PC-9 (cell line): Measurements from ENCODE around the gene LIMCH1. TPM values are rescaled to one million over a fixed set of nuclear protein-coding genes. Genes with fewer than 3 reads are reported as not detected.

Source experiments
- BruUV-seq: library from RNA; stranded (reverse); fragments of 400-500 nt; replicated peaks from 2 replicates; lab custom pipeline; 2021; lab: Mats Ljungman, UMichigan
- CTCF ChIA-PET: fragments of 300-600 bp; sonication (Branson Sonifier 250); formaldehyde crosslinking; loops from one replicate; lab custom pipeline; 2022; ENCODE audit warnings: antibody characterized with exemption; lab: Charles Lee
- POLR2A ChIA-PET: fragments of 300-600 bp; sonication (Branson Sonifier 250); formaldehyde crosslinking; loops from one replicate; lab custom pipeline; 2022; ENCODE audit warnings: antibody characterized with exemption; ENCODE audit not compliant: unreplicated experiment; lab: Charles Lee
- DNase-seq, 2 experiments: peaks; one replicate each; pipeline versions ENCODE4 v3.0.0 to v3.0.0-alpha.2; 2015 to 2022; ENCODE audit warnings: mixed read lengths in 1 of 2
- H2AFZ ChIP-seq: fragments of 200-600 bp; sonication (generic); 2 replicates; pipeline ENCODE4 v1.8.1; 2017; ENCODE audit warnings: antibody characterized with exemption
- H3F3A ChIP-seq: fragments of 200-600 bp; sonication (generic); 2 replicates; pipeline ENCODE4 v1.8.1; 2017; ENCODE audit warnings: antibody characterized with exemption, mild to moderate bottlenecking, low read depth; ENCODE audit not compliant: insufficient read depth
- H3K27ac ChIP-seq: fragments of 200-600 bp; sonication (generic); 2 replicates; pipeline ENCODE4 v1.6.1; 2016; ENCODE audit warnings: mixed run types
- H3K27me3 ChIP-seq: fragments of 200-600 bp; sonication (generic); 2 replicates; pipeline ENCODE4 v1.6.1; 2016; ENCODE audit warnings: low read depth, mixed run types; ENCODE audit not compliant: insufficient read depth
- H3K36me3 ChIP-seq: fragments of 200-600 bp; sonication (generic); 2 replicates; pipeline ENCODE4 v1.6.1; 2016; ENCODE audit warnings: low read depth, mixed run types
- H3K4me1 ChIP-seq: fragments of 200-600 bp; sonication (generic); replicated peaks from 2 replicates; pipeline ENCODE4 v1.6.1; 2016; ENCODE audit warnings: mixed run types; ENCODE audit not compliant: insufficient read depth
- H3K4me2 ChIP-seq: fragments of 200-600 bp; sonication (generic); 2 replicates; pipeline ENCODE4 v1.6.1; 2017; ENCODE audit warnings: mixed run types
- H3K4me3 ChIP-seq: fragments of 200-600 bp; sonication (generic); 2 replicates; pipeline ENCODE4 v1.6.1; 2016; ENCODE audit warnings: mixed run types
- H3K79me2 ChIP-seq: fragments of 200-600 bp; sonication (generic); 2 replicates; pipeline ENCODE4 v1.6.1; 2017; ENCODE audit warnings: low read depth, mixed run types
- H3K9me2 ChIP-seq: fragments of 200-600 bp; sonication (generic); 2 replicates; pipeline ENCODE4 v1.8.1; 2017; ENCODE audit warnings: mild to moderate bottlenecking; ENCODE audit not compliant: insufficient read depth
- H3K9me3 ChIP-seq: fragments of 200-600 bp; sonication (generic); 2 replicates; pipeline ENCODE4 v1.8.1; 2016; ENCODE audit warnings: low read depth; ENCODE audit not compliant: insufficient read depth
- H4K20me1 ChIP-seq: fragments of 200-600 bp; sonication (generic); 2 replicates; pipeline ENCODE4 v1.8.1; 2017; ENCODE audit not compliant: insufficient read depth
- EZH2 ChIP-seq: fragments of 200-600 bp; sonication (generic); IDR thresholded peaks from 2 replicates; pipeline ENCODE4 v1.8.0; 2017; ENCODE audit warnings: antibody characterized with exemption, low read depth
- intact Hi-C: fragments of 100-400 bp; cut with micrococcal nuclease; formaldehyde crosslinking; loops from one replicate; pipeline ENCODE4 v1.10.0; 2022; ENCODE audit not compliant: unreplicated experiment
- total RNA-seq: library from RNA; stranded (reverse); gene quantifications from 2 replicates; pipeline ENCODE4 v1.2.3, GENCODE V29; 2021
- TF ChIP-seq, protein P1 (sequence below): fragments of 200-600 bp; sonication (generic); conservative IDR thresholded peaks from 2 replicates; pipeline ENCODE4 v1.6.1; 2017; ENCODE audit warnings: mixed run types, antibody characterized with exemption, mild to moderate bottlenecking, moderate library complexity

Gene LIMCH1
- total RNA-seq, 1 experiment from 2014 or later = 339 TPM

DNA sequence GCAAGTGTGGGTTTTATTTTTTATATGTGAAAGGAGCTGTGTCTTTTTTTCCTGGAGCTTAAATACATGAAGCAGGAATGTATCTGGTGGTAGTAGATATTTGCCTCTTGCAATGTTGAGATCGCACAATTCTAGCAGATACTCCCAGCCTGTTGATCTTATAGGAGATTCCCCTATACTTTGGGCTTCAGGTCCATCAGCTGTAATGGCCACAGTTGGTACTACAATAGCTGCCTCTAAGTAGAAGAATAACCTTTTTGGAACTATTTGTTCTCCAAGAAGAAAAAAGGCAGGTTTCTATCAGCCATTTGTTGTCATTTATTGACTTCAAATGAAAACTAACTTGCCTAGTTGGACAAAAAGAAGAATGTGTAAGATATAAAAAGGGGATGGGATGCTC, 37.7 kb downstream of the LIMCH1 start:
- BruUV-seq = no TSS peak
- intact Hi-C loops = no loop called here
- TF ChIP-seq, protein P1, sequence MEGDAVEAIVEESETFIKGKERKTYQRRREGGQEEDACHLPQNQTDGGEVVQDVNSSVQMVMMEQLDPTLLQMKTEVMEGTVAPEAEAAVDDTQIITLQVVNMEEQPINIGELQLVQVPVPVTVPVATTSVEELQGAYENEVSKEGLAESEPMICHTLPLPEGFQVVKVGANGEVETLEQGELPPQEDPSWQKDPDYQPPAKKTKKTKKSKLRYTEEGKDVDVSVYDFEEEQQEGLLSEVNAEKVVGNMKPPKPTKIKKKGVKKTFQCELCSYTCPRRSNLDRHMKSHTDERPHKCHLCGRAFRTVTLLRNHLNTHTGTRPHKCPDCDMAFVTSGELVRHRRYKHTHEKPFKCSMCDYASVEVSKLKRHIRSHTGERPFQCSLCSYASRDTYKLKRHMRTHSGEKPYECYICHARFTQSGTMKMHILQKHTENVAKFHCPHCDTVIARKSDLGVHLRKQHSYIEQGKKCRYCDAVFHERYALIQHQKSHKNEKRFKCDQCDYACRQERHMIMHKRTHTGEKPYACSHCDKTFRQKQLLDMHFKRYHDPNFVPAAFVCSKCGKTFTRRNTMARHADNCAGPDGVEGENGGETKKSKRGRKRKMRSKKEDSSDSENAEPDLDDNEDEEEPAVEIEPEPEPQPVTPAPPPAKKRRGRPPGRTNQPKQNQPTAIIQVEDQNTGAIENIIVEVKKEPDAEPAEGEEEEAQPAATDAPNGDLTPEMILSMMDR = peak; percentile 16; the same call in 1 of the 2 replicates
- no peak for TF ChIP-seq EZH2

DNA sequence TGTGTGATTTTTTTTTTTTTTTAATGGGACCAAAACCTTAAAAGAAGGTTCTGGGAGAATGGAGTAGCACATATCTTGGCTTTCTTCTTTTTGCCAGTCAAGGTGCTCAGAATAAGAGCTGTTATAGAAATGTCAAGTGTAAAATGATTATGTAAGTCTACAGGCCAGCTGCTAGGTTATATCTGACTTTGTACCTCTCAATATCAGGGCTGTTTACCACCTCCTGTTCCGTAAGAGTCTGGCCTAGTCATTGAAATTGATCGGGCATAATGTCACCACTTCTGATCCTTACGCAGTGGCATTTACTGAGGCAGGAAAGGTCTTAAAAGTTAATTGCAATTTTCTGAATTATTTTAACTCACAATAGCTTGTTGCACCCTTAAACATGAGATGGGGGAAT, 41.1 kb downstream of the LIMCH1 start:
- H3K4me2 ChIP-seq = no peak overlapping the region
- CTCF ChIA-PET = interaction anchor here (0.7 kb wide), 1 partner anchor 64 kb away, joined by 3 read pairs; no protein-coding TSS in a partner anchor
- H3K4me3 ChIP-seq = no peak overlapping the region
- no peak for TF ChIP-seq EZH2
- TF ChIP-seq, protein P1 = no peak
- POLR2A ChIA-PET = interaction anchor here (0.6 kb wide), 2 partner anchors 21 to 72 kb away, joined by 3 to 7 read pairs; no protein-coding TSS in a partner anchor
- BruUV-seq = no TSS peak
- no peaks in the 10 kb centered on the region for H4K20me1 ChIP-seq
- H3K9me2 ChIP-seq = no peaks in the 10 kb centered on the region
- peaks cover 20% of the 10 kb centered on the region for H3F3A ChIP-seq
- no peak overlapping the region for H3K27ac ChIP-seq
- H3K9me3 ChIP-seq = no peaks in the 10 kb centered on the region; the same call in 1 of the 2 replicates
- DNase-seq = no peak
- no peak overlapping the region for H2AFZ ChIP-seq
- no peaks in the 10 kb centered on the region for H3K27me3 ChIP-seq
- intact Hi-C loops = no loop called here
- peaks cover 18% of the 10 kb centered on the region; the same call in 1 of the 2 replicates for H3K79me2 ChIP-seq
- H3K4me1 ChIP-seq = peaks cover 25% of the 10 kb centered on the region
- peaks cover 8% of the 10 kb centered on the region; the same call in 1 of the 2 replicates for H3K36me3 ChIP-seq

More for the DNA sequence above, 37.7 kb downstream of the LIMCH1 start:
- H3K9me2 ChIP-seq = no peaks in the 10 kb centered on the region
- H3F3A ChIP-seq = peaks cover 20% of the 10 kb centered on the region
- peaks cover 27% of the 10 kb centered on the region for H3K79me2 ChIP-seq
- no peak for DNase-seq
- H3K4me2 ChIP-seq = peak overlapping the region; percentile 62
- no peaks in the 10 kb centered on the region for H3K9me3 ChIP-seq
- H3K4me1 ChIP-seq = peaks cover 44% of the 10 kb centered on the region
- H2AFZ ChIP-seq = no peak overlapping the region
- H4K20me1 ChIP-seq = no peaks in the 10 kb centered on the region
- peaks cover 4% of the 10 kb centered on the region; the same call in 1 of the 2 replicates for H3K36me3 ChIP-seq
- peak overlapping the region; percentile 12; the same call in 1 of the 2 replicates for H3K4me3 ChIP-seq
- CTCF ChIA-PET = interaction anchor here (0.9 kb wide), 1 partner anchor 41 kb away, joined by 9 read pairs; no protein-coding TSS in a partner anchor
- peak overlapping the region; percentile 94 for H3K27ac ChIP-seq
- H3K27me3 ChIP-seq = no peaks in the 10 kb centered on the region
- POLR2A ChIA-PET = no interaction called here

DNA sequence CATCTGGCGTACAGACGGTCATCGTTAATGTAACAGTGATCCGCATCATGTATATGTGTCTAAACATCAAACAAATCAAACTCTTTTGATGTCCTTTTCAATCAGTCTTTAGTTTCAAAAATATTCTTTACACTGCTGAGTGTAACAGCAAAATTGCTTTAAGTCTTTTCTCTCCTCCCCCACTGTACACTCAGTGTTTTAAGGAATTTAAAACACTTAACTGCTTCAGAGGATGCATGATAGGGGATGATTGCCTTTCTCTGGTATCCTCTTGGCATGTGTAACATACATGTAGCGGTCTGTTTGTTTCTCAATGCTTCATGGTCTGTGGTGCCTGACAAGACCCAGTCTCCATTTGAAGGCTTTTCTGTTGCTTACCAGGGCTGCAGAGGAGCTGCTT, 41.6 kb downstream of the LIMCH1 start:
- no peak overlapping the region for H3K4me3 ChIP-seq
- H3K4me1 ChIP-seq = peaks cover 21% of the 10 kb centered on the region
- H3K79me2 ChIP-seq = peaks cover 18% of the 10 kb centered on the region; the same call in 1 of the 2 replicates
- no peak for TF ChIP-seq EZH2
- TF ChIP-seq, protein P1 = no peak
- H3K9me2 ChIP-seq = no peaks in the 10 kb centered on the region
- no TSS peak for BruUV-seq
- no peak overlapping the region for H3K4me2 ChIP-seq
- H4K20me1 ChIP-seq = no peaks in the 10 kb centered on the region
- DNase-seq = no peak
- no peaks in the 10 kb centered on the region for H3K27me3 ChIP-seq
- H3K9me3 ChIP-seq = no peaks in the 10 kb centered on the region; the same call in 1 of the 2 replicates
- peaks cover 18% of the 10 kb centered on the region for H3F3A ChIP-seq
- ChIA-PET CTCF (interaction anchor here (0.7 kb wide), 1 partner anchor 63 kb away, joined by 3 read pairs; no protein-coding TSS in a partner anchor), POLR2A (no interaction called here)
- intact Hi-C loops = no loop called here
- no peak overlapping the region for H3K27ac ChIP-seq
- no peak overlapping the region for H2AFZ ChIP-seq
- H3K36me3 ChIP-seq = peaks cover 10% of the 10 kb centered on the region; the same call in 1 of the 2 replicates
